GM23338 (cell line): Measurements from ENCODE around the gene RAD51B. TPM values are rescaled to one million over a fixed set of nuclear protein-coding genes. Genes with fewer than 3 reads are reported as not detected.

Experiments
- ATAC-seq: fragments of 200-7000 bp; cut with Tn5 transposase; 3 replicates; pipeline ENCODE4 v1.9.1; 2020
- DNase-seq: peaks from one replicate; pipeline ENCODE4 v3.0.0-alpha.2; 2015; ENCODE audit warnings: low spot score
- H2AFZ ChIP-seq: fragments of 200-600 bp; sonication (generic); 2 replicates; pipeline ENCODE4 v1.8.0; 2016; ENCODE audit warnings: antibody characterized with exemption, mild to moderate bottlenecking, moderate library complexity
- H3F3A ChIP-seq: fragments of 200-600 bp; sonication (generic); replicated peaks from 2 replicates; pipeline ENCODE4 v1.8.0; 2017; ENCODE audit warnings: antibody characterized with exemption, mixed run types, low read depth
- H3K27ac ChIP-seq: fragments of 200-600 bp; sonication (generic); 2 replicates; pipeline ENCODE4 v1.6.1; 2016; ENCODE audit warnings: low read depth
- H3K27me3 ChIP-seq: fragments of 200-600 bp; sonication (generic); 2 replicates; pipeline ENCODE4 v1.8.0; 2016; ENCODE audit warnings: mild to moderate bottlenecking, mixed run types, moderate library complexity; ENCODE audit not compliant: insufficient read depth
- H3K36me3 ChIP-seq: fragments of 200-600 bp; sonication (generic); 2 replicates; pipeline ENCODE4 v1.8.0; 2016; ENCODE audit warnings: mild to moderate bottlenecking; ENCODE audit not compliant: insufficient read depth
- H3K4me1 ChIP-seq: fragments of 200-600 bp; sonication (generic); 2 replicates; pipeline ENCODE4 v1.8.0; 2016; ENCODE audit warnings: mild to moderate bottlenecking, moderate library complexity; ENCODE audit not compliant: insufficient read depth
- H3K4me2 ChIP-seq: fragments of 200-600 bp; sonication (generic); 2 replicates; pipeline ENCODE4 v1.7.1; 2017; ENCODE audit warnings: mixed run types
- H3K4me3 ChIP-seq: fragments of 200-600 bp; sonication (generic); 2 replicates; pipeline ENCODE4 v1.6.1; 2016; ENCODE audit warnings: mixed run types
- H3K79me2 ChIP-seq: fragments of 200-600 bp; sonication (generic); replicated peaks from 2 replicates; pipeline ENCODE4 v1.8.0; 2017; ENCODE audit warnings: mild to moderate bottlenecking; ENCODE audit not compliant: insufficient read depth
- H3K9me2 ChIP-seq: fragments of 200-600 bp; sonication (generic); 2 replicates; pipeline ENCODE4 v1.8.0; 2017; ENCODE audit not compliant: insufficient read depth
- H4K20me1 ChIP-seq: fragments of 200-600 bp; sonication (generic); replicated peaks from 2 replicates; pipeline ENCODE4 v1.8.0; 2017; ENCODE audit warnings: mild to moderate bottlenecking; ENCODE audit not compliant: insufficient read depth
- H3K27ac Mint-ChIP-seq: 2 replicates; pipeline ENCODE4 v1.8.0; 2020; ENCODE audit warnings: inconsistent platforms, mild to moderate bottlenecking, moderate library complexity, mixed read lengths
- H3K27me3 Mint-ChIP-seq: 3 replicates; pipeline ENCODE4 v1.8.0; 2022; ENCODE audit warnings: low read depth, mild to moderate bottlenecking, moderate library complexity, mixed read lengths, inconsistent platforms; ENCODE audit not compliant: insufficient read depth, poor library complexity
- H3K36me3 Mint-ChIP-seq: 3 replicates; pipeline ENCODE4 v1.8.0; 2021; ENCODE audit warnings: low read depth, mild to moderate bottlenecking, inconsistent platforms, moderate library complexity, mixed read lengths
- H3K4me1 Mint-ChIP-seq: 3 replicates; pipeline ENCODE4 v1.8.0; 2020; ENCODE audit warnings: mild to moderate bottlenecking, inconsistent platforms, mixed read lengths
- H3K4me3 Mint-ChIP-seq: 3 replicates; pipeline ENCODE4 v1.8.0; 2021; ENCODE audit warnings: moderate library complexity, mild to moderate bottlenecking, inconsistent platforms, mixed read lengths
- H3K9me3 Mint-ChIP-seq: 3 replicates; pipeline ENCODE4 v1.8.0; 2020; ENCODE audit warnings: moderate library complexity, mild to moderate bottlenecking, inconsistent platforms, mixed read lengths
- CREB1 ChIP-seq: fragments of 250-450 bp; sonication (Bioruptor Pico); IDR thresholded peaks from 2 replicates; pipeline ENCODE4 v1.5.0; 2020; ENCODE audit warnings: low read depth, mild to moderate bottlenecking, moderate library complexity
- ETS1 ChIP-seq: IDR thresholded peaks from 2 replicates; pipeline ENCODE4 v1.6.1; 2016; ENCODE audit warnings: antibody characterized with exemption
- EZH2 ChIP-seq: fragments of 200-600 bp; sonication (generic); IDR thresholded peaks from one replicate; pipeline ENCODE4 v1.8.0; 2017; ENCODE audit warnings: antibody characterized with exemption, mild to moderate bottlenecking, low read depth; ENCODE audit not compliant: unreplicated experiment
- EZH2phosphoT487 ChIP-seq: fragments of 200-600 bp; sonication (generic); IDR thresholded peaks from one replicate; pipeline ENCODE4 v1.8.1; 2018; ENCODE audit warnings: antibody characterized with exemption; ENCODE audit not compliant: unreplicated experiment
- JUNB ChIP-seq: IDR thresholded peaks from one replicate; pipeline ENCODE4 v1.6.1; 2016; ENCODE audit warnings: antibody characterized with exemption; ENCODE audit not compliant: unreplicated experiment
- NANOG ChIP-seq: IDR thresholded peaks from 2 replicates; pipeline ENCODE4 v1.6.1; 2016; ENCODE audit warnings: antibody characterized with exemption, borderline replicate concordance
- POLR2AphosphoS5 ChIP-seq: IDR thresholded peaks from 2 replicates; pipeline ENCODE4 v1.6.1; 2016; ENCODE audit warnings: antibody characterized with exemption, low read depth
- REST ChIP-seq: IDR thresholded peaks from one replicate; pipeline ENCODE4 v1.6.1; 2018; ENCODE audit warnings: antibody characterized with exemption; ENCODE audit not compliant: unreplicated experiment
- STAT1 ChIP-seq: IDR thresholded peaks from one replicate; pipeline ENCODE4 v1.6.1; 2016; ENCODE audit warnings: antibody characterized with exemption; ENCODE audit not compliant: unreplicated experiment
- ZNF114 ChIP-seq: fragments of 250-450 bp; sonication (Bioruptor Pico); IDR thresholded peaks from 2 replicates; pipeline ENCODE4 v1.5.0; 2020; ENCODE audit warnings: mild to moderate bottlenecking, moderate library complexity
- ZNF331 ChIP-seq: fragments of 250-450 bp; sonication (Bioruptor Pico); IDR thresholded peaks from 2 replicates; pipeline ENCODE4 v1.5.0; 2020; ENCODE audit warnings: low read depth, mild to moderate bottlenecking, moderate library complexity
- ZNF462 ChIP-seq: fragments of 250-450 bp; sonication (Bioruptor Pico); IDR thresholded peaks from 2 replicates; pipeline ENCODE4 v1.5.0; 2020; ENCODE audit warnings: mild to moderate bottlenecking, moderate library complexity
- polyA plus RNA-seq: library from polyadenylated mRNA; unstranded; fragments of >200 nt; fragmentation: Nextera tagmentation; extraction: Ambion mirVana; gene quantifications from 2 replicates; pipeline ENCODE4 v1.2.1, GENCODE V29; 2016
- total RNA-seq: library from RNA; depleted of rRNA; stranded (reverse); fragments of >200 nt; shearing (Covaris generic); gene quantifications from 2 replicates; pipeline ENCODE4 v1.2.3, GENCODE V29; 2014
- TF ChIP-seq, protein P1 (sequence below), 2 experiments: fragments of 200-600 bp in 1 of 2; sonication (generic) in 1 of 2; conservative IDR thresholded peaks; 2 replicates each; pipeline versions ENCODE4 v1.5.1 to v1.6.1; 2016 to 2017; ENCODE audit warnings: antibody characterized with exemption in 2 of 2, low read depth in 2 of 2, mild to moderate bottlenecking in 2 of 2, moderate library complexity in 1 of 2

Gene RAD51B
- total and polyA plus RNA-seq, 2 experiments from 2014 or later = 15.7 to 29.1 TPM

GRCh38 chr14:68670359-68670715 is 850.8 kb downstream of the RAD51B start:
- H3K27ac ChIP-seq = no peak overlapping the region
- ATAC-seq (no peak), DNase-seq (no peak)
- Mint-ChIP-seq H3K27ac (no peak overlapping the region), H3K36me3 (no peaks in the 10 kb centered on the region), H3K4me3 (no peak overlapping the region), H3K4me1 (0 out of 3 replicates have a peak, but pooled peaks cover 5% of the 10 kb centered on the region), H3K27me3 (peaks cover 2% of the 10 kb centered on the region), H3K9me3 (no peaks in the 10 kb centered on the region)
- no peak for TF ChIP-seq STAT1
- TF ChIP-seq EZH2phosphoT487 = no peak
- no peak for TF ChIP-seq REST
- no peak for TF ChIP-seq ZNF331
- no peak for TF ChIP-seq POLR2AphosphoS5
- TF ChIP-seq NANOG = no peak
- TF ChIP-seq, protein P1, sequence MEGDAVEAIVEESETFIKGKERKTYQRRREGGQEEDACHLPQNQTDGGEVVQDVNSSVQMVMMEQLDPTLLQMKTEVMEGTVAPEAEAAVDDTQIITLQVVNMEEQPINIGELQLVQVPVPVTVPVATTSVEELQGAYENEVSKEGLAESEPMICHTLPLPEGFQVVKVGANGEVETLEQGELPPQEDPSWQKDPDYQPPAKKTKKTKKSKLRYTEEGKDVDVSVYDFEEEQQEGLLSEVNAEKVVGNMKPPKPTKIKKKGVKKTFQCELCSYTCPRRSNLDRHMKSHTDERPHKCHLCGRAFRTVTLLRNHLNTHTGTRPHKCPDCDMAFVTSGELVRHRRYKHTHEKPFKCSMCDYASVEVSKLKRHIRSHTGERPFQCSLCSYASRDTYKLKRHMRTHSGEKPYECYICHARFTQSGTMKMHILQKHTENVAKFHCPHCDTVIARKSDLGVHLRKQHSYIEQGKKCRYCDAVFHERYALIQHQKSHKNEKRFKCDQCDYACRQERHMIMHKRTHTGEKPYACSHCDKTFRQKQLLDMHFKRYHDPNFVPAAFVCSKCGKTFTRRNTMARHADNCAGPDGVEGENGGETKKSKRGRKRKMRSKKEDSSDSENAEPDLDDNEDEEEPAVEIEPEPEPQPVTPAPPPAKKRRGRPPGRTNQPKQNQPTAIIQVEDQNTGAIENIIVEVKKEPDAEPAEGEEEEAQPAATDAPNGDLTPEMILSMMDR (conservative IDR thresholded peaks at IDR 0.05; ENCODE audit: low read depth in 2 of 2) = no peak
- TF ChIP-seq EZH2 = no peak
- TF ChIP-seq ZNF462 (CRISPR knock-in tag) = no peak
- TF ChIP-seq ETS1 = no peak
- no peak for TF ChIP-seq CREB1 (CRISPR knock-in tag)
- no peak for TF ChIP-seq JUNB
- no peak for TF ChIP-seq ZNF114
- no peaks in the 10 kb centered on the region for H3K27me3 ChIP-seq
- H3K4me2 ChIP-seq = no peak overlapping the region
- no peaks in the 10 kb centered on the region for H3K4me1 ChIP-seq
- H4K20me1 ChIP-seq = no peaks in the 10 kb centered on the region
- H3K79me2 ChIP-seq = no peaks in the 10 kb centered on the region
- no peaks in the 10 kb centered on the region for H3K36me3 ChIP-seq
- H2AFZ ChIP-seq = no peak overlapping the region
- H3K4me3 ChIP-seq = no peak overlapping the region
- peaks cover 13% of the 10 kb centered on the region for H3F3A ChIP-seq
- H3K9me2 ChIP-seq = peaks cover 25% of the 10 kb centered on the region
